ENCODE measurements around the gene KCND3.

Gene KCND3

GRCh38 chr1:111842411-111842810 lies 147.1 kb downstream of the KCND3 start:
- H3K4me3 ChIP-seq (ENCODE audit: low read depth, low read length): no peak overlapping the region
- no peak for DNase-seq (ENCODE audit: low read depth)
- TF ChIP-seq, protein P1, sequence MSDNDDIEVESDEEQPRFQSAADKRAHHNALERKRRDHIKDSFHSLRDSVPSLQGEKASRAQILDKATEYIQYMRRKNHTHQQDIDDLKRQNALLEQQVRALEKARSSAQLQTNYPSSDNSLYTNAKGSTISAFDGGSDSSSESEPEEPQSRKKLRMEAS (IDR thresholded peaks at IDR 0.05; ENCODE audit: low read depth, low read length): no peak
- TF ChIP-seq POLR2A (IDR thresholded peaks at IDR 0.05; ENCODE audit: extremely low read depth, insufficient read length): no peak
- no peak for TF ChIP-seq MYC (IDR thresholded peaks at IDR 0.05; ENCODE audit: low read depth, low read length)
- TF ChIP-seq CTCF (IDR thresholded peaks at IDR 0.05; ENCODE audit: low read depth, low read length): no peak

DNA sequence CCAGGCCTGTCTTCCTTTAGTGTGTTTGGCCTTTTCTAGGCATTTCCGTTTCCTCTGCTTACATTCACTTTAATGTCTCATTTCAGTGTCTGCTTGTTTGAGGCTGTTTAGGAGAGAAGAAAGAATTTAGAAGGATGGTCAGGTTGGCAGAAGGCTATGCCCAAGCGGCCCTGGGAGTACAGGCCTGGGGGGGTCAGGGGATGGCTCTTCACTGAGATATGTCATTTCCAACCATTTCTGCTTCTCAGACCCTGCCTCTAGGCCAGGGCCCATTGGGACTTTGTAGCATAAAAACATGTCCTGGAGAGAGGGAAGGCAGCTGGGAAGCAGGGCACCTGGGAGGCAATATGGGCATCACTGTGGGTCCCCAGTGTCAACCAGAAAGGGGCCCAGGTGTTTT lies 147.7 kb downstream of the KCND3 start:
- DNase-seq (ENCODE audit: low read depth): no peak

GRCh38 chr1:111841189-111841588 lies 148.3 kb downstream of the KCND3 start:
- TF ChIP-seq CTCF (IDR thresholded peaks at IDR 0.05; ENCODE audit: low read depth, low read length) (no peak), MYC (IDR thresholded peaks at IDR 0.05; ENCODE audit: low read depth, low read length) (no peak), POLR2A (IDR thresholded peaks at IDR 0.05; ENCODE audit: extremely low read depth, insufficient read length) (no peak)
- TF ChIP-seq, protein P1 (IDR thresholded peaks at IDR 0.05; ENCODE audit: low read depth, low read length): no peak

More for the DNA sequence above, 147.7 kb downstream of the KCND3 start:
- H3K4me3 ChIP-seq (ENCODE audit: low read depth, low read length): no peak overlapping the region
- no peak for TF ChIP-seq MYC (IDR thresholded peaks at IDR 0.05; ENCODE audit: low read depth, low read length)
- TF ChIP-seq, protein P1 (IDR thresholded peaks at IDR 0.05; ENCODE audit: low read depth, low read length): no peak
- TF ChIP-seq POLR2A (IDR thresholded peaks at IDR 0.05; ENCODE audit: extremely low read depth, insufficient read length): no peak
- TF ChIP-seq CTCF (IDR thresholded peaks at IDR 0.05; ENCODE audit: low read depth, low read length): no peak

DNA sequence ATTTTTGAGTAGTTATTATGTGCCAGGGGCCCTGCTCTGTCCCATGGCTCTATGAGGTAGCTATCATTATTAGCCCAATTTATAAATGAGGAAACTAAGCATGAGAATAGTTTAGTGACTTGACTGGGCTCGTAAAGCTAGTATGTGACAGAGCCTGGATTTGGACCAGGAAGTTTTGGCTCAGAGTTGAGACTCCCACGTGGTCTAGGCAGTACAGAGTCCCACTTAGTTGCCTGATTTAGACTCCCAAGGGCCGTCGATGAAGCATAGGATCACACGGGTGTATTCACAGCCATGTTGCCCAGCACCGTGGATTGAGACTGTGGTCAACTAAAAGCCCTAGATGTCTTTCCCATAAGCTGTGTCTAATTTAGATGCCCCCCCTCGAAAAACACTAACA lies 152.1 kb downstream of the KCND3 start:
- no peak for DNase-seq (ENCODE audit: low read depth)

More at GRCh38 chr1:111841189-111841588, 148.3 kb downstream of the KCND3 start:
- H3K4me3 ChIP-seq (ENCODE audit: low read depth, low read length): no peak overlapping the region
- DNase-seq (ENCODE audit: low read depth): no peak

GRCh38 chr1:111836111-111836510 lies 153.4 kb downstream of the KCND3 start:
- TF ChIP-seq CTCF (IDR thresholded peaks at IDR 0.05; ENCODE audit: low read depth, low read length) (no peak), POLR2A (IDR thresholded peaks at IDR 0.05; ENCODE audit: extremely low read depth, insufficient read length) (no peak), MYC (IDR thresholded peaks at IDR 0.05; ENCODE audit: low read depth, low read length) (no peak)
- TF ChIP-seq, protein P1 (IDR thresholded peaks at IDR 0.05; ENCODE audit: low read depth, low read length): no peak
- DNase-seq (ENCODE audit: low read depth): no peak
- no peak overlapping the region for H3K4me3 ChIP-seq (ENCODE audit: low read depth, low read length)

More for the DNA sequence above, 152.1 kb downstream of the KCND3 start:
- H3K4me3 ChIP-seq (ENCODE audit: low read depth, low read length): no peak overlapping the region
- TF ChIP-seq CTCF (IDR thresholded peaks at IDR 0.05; ENCODE audit: low read depth, low read length) (no peak), MYC (IDR thresholded peaks at IDR 0.05; ENCODE audit: low read depth, low read length) (no peak), POLR2A (IDR thresholded peaks at IDR 0.05; ENCODE audit: extremely low read depth, insufficient read length) (no peak)
- TF ChIP-seq, protein P1 (IDR thresholded peaks at IDR 0.05; ENCODE audit: low read depth, low read length): no peak

Data from NB4 (cell line).